ENCODE data around the gene PHLPP1. TPM values are rescaled to one million over a fixed set of nuclear protein-coding genes. Genes with fewer than 3 reads are reported as not detected.

Gene PHLPP1
- total RNA-seq, 1 experiment from 2014 or later = 39.9 TPM

GRCh38 chr18:63004466-63005089 is 289.2 kb downstream of the PHLPP1 start:
- no peak overlapping the region for H2BK5ac ChIP-seq (ENCODE audit: insufficient read length, low read length)
- no peak overlapping the region for H3T11ph ChIP-seq (ENCODE audit: low read length)
- Mint-ChIP-seq H3K27me3 (ENCODE audit: low read depth) (no peaks in the 10 kb centered on the region), H3K27ac (no peak overlapping the region), H3K9me3 (no peaks in the 10 kb centered on the region), H3K36me3 (ENCODE audit: insufficient read depth in 1 of 3, low read depth in 3 of 3) (no peaks in the 10 kb centered on the region; a peak in 1 of 7 replicates), H3K4me1 (peaks cover 0 to 2% of the 10 kb centered on the region in 2 experiments; a peak in 2 of 4 replicates), H3K4me3 (no peak overlapping the region)
- H3K56ac ChIP-seq (ENCODE audit: insufficient read length, low read depth, low read length) = no peak overlapping the region
- H3K4me2 ChIP-seq (ENCODE audit: insufficient read depth, insufficient read length, low read length) = no peak overlapping the region
- no peak for DNase-seq
- H3K23ac ChIP-seq (ENCODE audit: insufficient read length, low read depth, low read length) = no peak overlapping the region
- H4K8ac ChIP-seq (replicated peaks; ENCODE audit: insufficient read length, low read depth, low read length) = no peak overlapping the region
- H3K14ac ChIP-seq (ENCODE audit: insufficient read depth, low read length) = no peak overlapping the region; the same call in 1 of the 2 replicates
- WGBS (ENCODE audit: extremely low coverage, insufficient read length, low lambda C conversion rate) = no CpG with 5 or more reads among the region's 9 CpGs
- H2AFZ ChIP-seq (ENCODE audit: low read length) = no peak overlapping the region
- H4K91ac ChIP-seq (ENCODE audit: insufficient read length, low read depth, low read length) = no peak overlapping the region
- H2AK5ac ChIP-seq (ENCODE audit: insufficient read length, low read length) = no peak overlapping the region
- TF ChIP-seq, protein P1, sequence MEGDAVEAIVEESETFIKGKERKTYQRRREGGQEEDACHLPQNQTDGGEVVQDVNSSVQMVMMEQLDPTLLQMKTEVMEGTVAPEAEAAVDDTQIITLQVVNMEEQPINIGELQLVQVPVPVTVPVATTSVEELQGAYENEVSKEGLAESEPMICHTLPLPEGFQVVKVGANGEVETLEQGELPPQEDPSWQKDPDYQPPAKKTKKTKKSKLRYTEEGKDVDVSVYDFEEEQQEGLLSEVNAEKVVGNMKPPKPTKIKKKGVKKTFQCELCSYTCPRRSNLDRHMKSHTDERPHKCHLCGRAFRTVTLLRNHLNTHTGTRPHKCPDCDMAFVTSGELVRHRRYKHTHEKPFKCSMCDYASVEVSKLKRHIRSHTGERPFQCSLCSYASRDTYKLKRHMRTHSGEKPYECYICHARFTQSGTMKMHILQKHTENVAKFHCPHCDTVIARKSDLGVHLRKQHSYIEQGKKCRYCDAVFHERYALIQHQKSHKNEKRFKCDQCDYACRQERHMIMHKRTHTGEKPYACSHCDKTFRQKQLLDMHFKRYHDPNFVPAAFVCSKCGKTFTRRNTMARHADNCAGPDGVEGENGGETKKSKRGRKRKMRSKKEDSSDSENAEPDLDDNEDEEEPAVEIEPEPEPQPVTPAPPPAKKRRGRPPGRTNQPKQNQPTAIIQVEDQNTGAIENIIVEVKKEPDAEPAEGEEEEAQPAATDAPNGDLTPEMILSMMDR (conservative IDR thresholded peaks at IDR 0.05) = no peak
- no peaks in the 10 kb centered on the region for H3K27me3 ChIP-seq (ENCODE audit: insufficient read depth, low read length)
- no peak overlapping the region for H2BK15ac ChIP-seq (ENCODE audit: low read depth, low read length)
- no peak overlapping the region for H3K9ac ChIP-seq (ENCODE audit: extremely low read depth, insufficient read length, low read length)
- no peaks in the 10 kb centered on the region for H3K23me2 ChIP-seq (ENCODE audit: insufficient read length, low read depth, low read length, poor library complexity, severe bottlenecking)
- no peak overlapping the region for H2BK12ac ChIP-seq (ENCODE audit: insufficient read length, low read depth, low read length)
- no peaks in the 10 kb centered on the region for H4K20me1 ChIP-seq (ENCODE audit: control insufficient read depth, insufficient read depth, insufficient read length)
- no peak overlapping the region for H3K4ac ChIP-seq (ENCODE audit: low read depth, low read length)
- H4K5ac ChIP-seq (ENCODE audit: insufficient read length, low read depth, low read length) = no peak overlapping the region
- no peaks in the 10 kb centered on the region for H3K79me1 ChIP-seq (ENCODE audit: insufficient read depth, low read depth, low read length, poor library complexity, severe bottlenecking)
- no peak overlapping the region for H3K27ac ChIP-seq (ENCODE audit: insufficient read length, low read depth, low read length)
- H3K4me1 ChIP-seq (ENCODE audit: insufficient read depth, low read length) = no peaks in the 10 kb centered on the region
- no peak overlapping the region for H2BK120ac ChIP-seq (ENCODE audit: low read depth, low read length, poor library complexity, severe bottlenecking)
- H3K79me2 ChIP-seq (ENCODE audit: insufficient read depth, low read length) = no peaks in the 10 kb centered on the region
- no peaks in the 10 kb centered on the region for H3K9me3 ChIP-seq (ENCODE audit: control insufficient read depth, low read depth, low read length)
- H3K18ac ChIP-seq (ENCODE audit: insufficient read length, low read depth, low read length) = no peak overlapping the region
- H2BK20ac ChIP-seq (ENCODE audit: low read depth, low read length, poor library complexity, severe bottlenecking) = no peak overlapping the region

Data from H9 (cell line).